Adrenal gland (tissue), 5 donors: ENCODE results near the gene PRKCE.

Source experiments
- POLR2A ChIP-seq, 2 donors: fragments of 450-650 bp; IDR thresholded peaks; one replicate each; pipeline ENCODE4 v1.6.1; 2017; ENCODE audit warnings: antibody characterized with exemption in 2 of 2, mild to moderate bottlenecking in 2 of 2, moderate library complexity in 1 of 2
- TF ChIP-seq, protein P1 (sequence below), 6 experiments: fragments of 450-650 bp in 4 of 6; fragments of 200-600 bp in 2 of 6; sonication (generic) in 1 of 6; IDR thresholded peaks; 1 replicate in 5 of 6; 2 replicates in 1 of 6; pipeline versions ENCODE4 v1.5.1 to v1.8.0; 2016 to 2021; ENCODE audit warnings: antibody characterized with exemption in 6 of 6, mild to moderate bottlenecking in 2 of 6, moderate library complexity in 1 of 6
- donor health status: DM: no; HTN: no; CAD: no.

DNA sequence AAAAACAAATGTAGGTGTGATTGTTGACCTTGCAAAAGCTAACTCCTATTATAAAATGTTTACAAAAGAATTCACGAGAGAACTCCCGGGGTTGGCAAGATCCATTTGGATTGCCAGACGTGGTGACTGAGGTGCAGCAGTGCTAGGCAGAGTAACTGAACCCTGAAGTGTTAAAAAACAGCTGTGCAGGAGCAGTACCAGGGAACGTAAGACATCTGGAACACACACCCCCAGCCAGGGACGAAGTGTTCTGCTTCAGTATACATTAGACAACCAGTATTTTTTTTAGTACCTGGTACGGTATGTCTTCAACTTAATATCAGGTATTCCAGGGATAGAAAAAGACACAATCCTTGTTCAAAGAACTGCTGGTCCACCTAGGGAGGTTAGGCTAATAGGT is 373.6 kb downstream of the PRKCE start:
- TF ChIP-seq, protein P1, sequence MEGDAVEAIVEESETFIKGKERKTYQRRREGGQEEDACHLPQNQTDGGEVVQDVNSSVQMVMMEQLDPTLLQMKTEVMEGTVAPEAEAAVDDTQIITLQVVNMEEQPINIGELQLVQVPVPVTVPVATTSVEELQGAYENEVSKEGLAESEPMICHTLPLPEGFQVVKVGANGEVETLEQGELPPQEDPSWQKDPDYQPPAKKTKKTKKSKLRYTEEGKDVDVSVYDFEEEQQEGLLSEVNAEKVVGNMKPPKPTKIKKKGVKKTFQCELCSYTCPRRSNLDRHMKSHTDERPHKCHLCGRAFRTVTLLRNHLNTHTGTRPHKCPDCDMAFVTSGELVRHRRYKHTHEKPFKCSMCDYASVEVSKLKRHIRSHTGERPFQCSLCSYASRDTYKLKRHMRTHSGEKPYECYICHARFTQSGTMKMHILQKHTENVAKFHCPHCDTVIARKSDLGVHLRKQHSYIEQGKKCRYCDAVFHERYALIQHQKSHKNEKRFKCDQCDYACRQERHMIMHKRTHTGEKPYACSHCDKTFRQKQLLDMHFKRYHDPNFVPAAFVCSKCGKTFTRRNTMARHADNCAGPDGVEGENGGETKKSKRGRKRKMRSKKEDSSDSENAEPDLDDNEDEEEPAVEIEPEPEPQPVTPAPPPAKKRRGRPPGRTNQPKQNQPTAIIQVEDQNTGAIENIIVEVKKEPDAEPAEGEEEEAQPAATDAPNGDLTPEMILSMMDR (IDR thresholded peaks at IDR 0.05), result no peak
- no peak for TF ChIP-seq POLR2A (IDR thresholded peaks at IDR 0.05)
